Measurements from ENCODE around the gene GPRC5A.

Gene GPRC5A

GRCh38 chr12:12901158-12901791 is 9.9 kb downstream of the GPRC5A start:
- Histone ChIP-seq H3K36me3 (ENCODE audit: insufficient read depth, low read length) (no peaks in the 10 kb centered on the region), H3F3A (ENCODE audit: insufficient read depth, low read length) (no peaks in the 10 kb centered on the region), H3K9me3 (ENCODE audit: low read length) (no peaks in the 10 kb centered on the region), H4K20me1 (ENCODE audit: insufficient read depth, low read length) (no peaks in the 10 kb centered on the region), H3K4me1 (ENCODE audit: insufficient read depth, low read length, severe bottlenecking) (no peaks in the 10 kb centered on the region), H2AFZ (ENCODE audit: low read length) (no peak overlapping the region), H3K27ac (ENCODE audit: low read depth, low read length, poor library complexity, severe bottlenecking) (no peak overlapping the region), H3K4me2 (ENCODE audit: low read length) (no peak overlapping the region), H3K79me2 (ENCODE audit: insufficient read depth, low read length) (no peaks in the 10 kb centered on the region), H3K4me3 (ENCODE audit: low read depth, low read length, poor library complexity, severe bottlenecking) (no peak overlapping the region), H3K27me3 (ENCODE audit: insufficient read depth, low read length) (peaks cover 3% of the 10 kb centered on the region; the same call in 1 of the 2 replicates), H3K9me2 (ENCODE audit: low read depth, low read length) (no peaks in the 10 kb centered on the region), H3K9ac (ENCODE audit: low read length) (no peak overlapping the region)
- TF ChIP-seq CTCF (IDR thresholded peaks at IDR 0.05; ENCODE audit: low read length) = no peak
- no peak for TF ChIP-seq EZH2 (IDR thresholded peaks at IDR 0.05; ENCODE audit: borderline replicate concordance, low read length)

GRCh38 chr12:12902036-12902435 is 10.7 kb downstream of the GPRC5A start:
- Histone ChIP-seq H3K4me1 (ENCODE audit: insufficient read depth, low read length, severe bottlenecking) (no peaks in the 10 kb centered on the region), H3K79me2 (ENCODE audit: insufficient read depth, low read length) (no peaks in the 10 kb centered on the region), H3K4me3 (ENCODE audit: low read depth, low read length, poor library complexity, severe bottlenecking) (no peak overlapping the region), H4K20me1 (ENCODE audit: insufficient read depth, low read length) (no peaks in the 10 kb centered on the region), H3K27ac (ENCODE audit: low read depth, low read length, poor library complexity, severe bottlenecking) (no peak overlapping the region), H3F3A (ENCODE audit: insufficient read depth, low read length) (no peaks in the 10 kb centered on the region), H3K9me3 (ENCODE audit: low read length) (no peaks in the 10 kb centered on the region), H3K4me2 (ENCODE audit: low read length) (no peak overlapping the region), H3K36me3 (ENCODE audit: insufficient read depth, low read length) (no peaks in the 10 kb centered on the region), H2AFZ (ENCODE audit: low read length) (no peak overlapping the region), H3K9me2 (ENCODE audit: low read depth, low read length) (no peaks in the 10 kb centered on the region), H3K9ac (ENCODE audit: low read length) (no peak overlapping the region), H3K27me3 (ENCODE audit: insufficient read depth, low read length) (peaks cover 3% of the 10 kb centered on the region; the same call in 1 of the 2 replicates)
- no peak for TF ChIP-seq EZH2 (IDR thresholded peaks at IDR 0.05; ENCODE audit: borderline replicate concordance, low read length)
- TF ChIP-seq CTCF (IDR thresholded peaks at IDR 0.05; ENCODE audit: low read length) = no peak

GRCh38 chr12:12903642-12904609 is 12.6 kb downstream of the GPRC5A start:
- Histone ChIP-seq H3K36me3 (ENCODE audit: insufficient read depth, low read length) (no peaks in the 10 kb centered on the region), H4K20me1 (ENCODE audit: insufficient read depth, low read length) (no peaks in the 10 kb centered on the region), H3K27me3 (ENCODE audit: insufficient read depth, low read length) (peaks cover 3% of the 10 kb centered on the region; the same call in 1 of the 2 replicates), H3F3A (ENCODE audit: insufficient read depth, low read length) (no peaks in the 10 kb centered on the region), H3K4me1 (ENCODE audit: insufficient read depth, low read length, severe bottlenecking) (no peaks in the 10 kb centered on the region), H3K9me3 (ENCODE audit: low read length) (no peaks in the 10 kb centered on the region), H3K4me3 (ENCODE audit: low read depth, low read length, poor library complexity, severe bottlenecking) (no peak overlapping the region), H3K4me2 (ENCODE audit: low read length) (no peak overlapping the region), H3K27ac (ENCODE audit: low read depth, low read length, poor library complexity, severe bottlenecking) (no peak overlapping the region), H3K9me2 (ENCODE audit: low read depth, low read length) (no peaks in the 10 kb centered on the region), H3K9ac (ENCODE audit: low read length) (no peak overlapping the region), H3K79me2 (ENCODE audit: insufficient read depth, low read length) (no peaks in the 10 kb centered on the region), H2AFZ (ENCODE audit: low read length) (no peak overlapping the region)
- TF ChIP-seq CTCF (IDR thresholded peaks at IDR 0.05; ENCODE audit: low read length) (no peak), EZH2 (IDR thresholded peaks at IDR 0.05; ENCODE audit: borderline replicate concordance, low read length) (no peak)

All from OCI-LY1 (cell line).